A549 treated with CORT108297 at 1 μM for 4 hours (cell line): ENCODE measurements around the gene OR2A1. TPM values are rescaled to one million over a fixed set of nuclear protein-coding genes. Genes with fewer than 3 reads are reported as not detected.

ENCODE experiments used
- total RNA-seq: library from RNA; stranded (reverse); fragments of 200-300 nt; extraction: Qiagen RNA extraction; gene quantifications from 5 replicates; pipeline ENCODE4 v1.2.3, GENCODE V29; 2022

Gene OR2A1
- not detected in 5 replicates for total RNA-seq

GRCh38 chr7:144311872-144312469 lies at the start of gene OR2A1:
Gene OR2A1, plus strand, starts transcription at chr7:144312419. Its CDS starts 5,706 bp downstream, at chr7:144318125.

GRCh38 chr7:144264692-144265091 lies 47.5 kb upstream of the OR2A1 start, which contains the start of gene OR2A7:
Gene OR2A7, minus strand, starts transcription at chr7:144264792. Its CDS starts 5,164 bp downstream, at chr7:144259628.

GRCh38 chr7:144269188-144269587 lies 43.0 kb upstream of the OR2A1 start, which contains the start of gene CTAGE8:
Gene CTAGE8, minus strand, starts transcription at chr7:144269288. Its CDS starts 38 bp downstream, at chr7:144269250.

GRCh38 chr7:144355176-144355822 lies 43.1 kb downstream of the OR2A1 start, which contains the start of gene ARHGEF5:
Gene ARHGEF5, plus strand, starts transcription at chr7:144355402. Its CDS starts 7,268 bp downstream, at chr7:144362670.

Other genes with a start within 250 kb of the OR2A1 start
- not detected in 5 replicates for gene OR2A25, start 242.6 kb upstream of the OR2A1 start, total RNA-seq
- gene OR2A12, start 226.1 kb upstream of the OR2A1 start, total RNA-seq = not detected in 5 replicates
- gene OR2A2, start 202.8 kb upstream of the OR2A1 start, total RNA-seq = not detected in 5 replicates
- not detected in 5 replicates for gene OR2A14, start 189.2 kb upstream of the OR2A1 start, total RNA-seq
- not detected in 5 replicates for gene CTAGE4, start 129.0 kb upstream of the OR2A1 start, total RNA-seq
- 0.20 to 0.42 TPM (median 0.28 TPM) in 5 replicates for gene ARHGEF35, start 116.6 kb upstream of the OR2A1 start, total RNA-seq
- gene OR2A42, start 72.8 kb upstream of the OR2A1 start, total RNA-seq = not detected in 5 replicates
- not detected in 5 replicates for gene OR2A7, start 47.6 kb upstream of the OR2A1 start, total RNA-seq
- gene CTAGE8, start 43.1 kb upstream of the OR2A1 start, total RNA-seq = 0.03 TPM in 1 of 5 replicates, not detected in the others
- gene ARHGEF5, start 43.0 kb downstream of the OR2A1 start, total RNA-seq = 1.8 to 2.2 TPM (median 2.0 TPM) in 5 replicates
- gene NOBOX, start 91.3 kb downstream of the OR2A1 start, total RNA-seq = not detected in 5 replicates